GM18502 (cell line): ENCODE measurements around the gene ZNF587.
"Not testable (repeated sequence)": the region's sequence is repeated elsewhere in the genome, so short reads cannot be mapped to it uniquely, and the experiment has no call there.

ENCODE experiments used
- ATAC-seq: cut with Tn5 transposase; IDR thresholded peaks from one replicate; pipeline ENCODE4 v1.9.1; 2021; ENCODE audit warnings: mild to moderate bottlenecking; ENCODE audit not compliant: unreplicated experiment, poor library complexity

The ZNF587 gene

GRCh38 chr19:57849666-57850473, at the start of gene ZNF587:
TSS of gene ZNF587 (plus strand) at chr19:57849859. CDS start at chr19:57850039, 180 bp downstream.
- ATAC-seq: peak; percentile 95

- ATAC-seq: no peak
Measured at GRCh38 chr19:57800696-57801095, 49.0 kb upstream of the ZNF587 start.

- ATAC-seq: no peak
Measured at GRCh38 chr19:57802269-57802668, 47.4 kb upstream of the ZNF587 start.

GRCh38 chr19:57803265-57803593, 46.4 kb upstream of the ZNF587 start:
- ATAC-seq: no peak

GRCh38 chr19:57803594-57804325, 45.9 kb upstream of the ZNF587 start:
- no peak for ATAC-seq

GRCh38 chr19:57807541-57807940, 42.1 kb upstream of the ZNF587 start:
- ATAC-seq: no peak

- not testable (repeated sequence) for ATAC-seq
Measured at GRCh38 chr19:57810410-57811295, 39.0 kb upstream of the ZNF587 start.

GRCh38 chr19:57812226-57812625, 37.4 kb upstream of the ZNF587 start:
- peak; percentile 51 for ATAC-seq

- ATAC-seq: not testable (repeated sequence)
Measured at GRCh38 chr19:57812975-57813820, 36.5 kb upstream of the ZNF587 start.

GRCh38 chr19:57813919-57814504, 35.6 kb upstream of the ZNF587 start:
- ATAC-seq: no peak

GRCh38 chr19:57814505-57815246, 35.0 kb upstream of the ZNF587 start, which contains the start of gene ZNF552:
TSS of gene ZNF552 (minus strand) at chr19:57814913. CDS start at chr19:57814743, 170 bp downstream.
- peak; percentile 74 for ATAC-seq

GRCh38 chr19:57815247-57816075, 34.2 kb upstream of the ZNF587 start:
- no peak for ATAC-seq

GRCh38 chr19:57816652-57817051, 33.0 kb upstream of the ZNF587 start:
- ATAC-seq: no peak

- no peak for ATAC-seq
Measured at GRCh38 chr19:57817976-57818375, 31.7 kb upstream of the ZNF587 start.

GRCh38 chr19:57818378-57818777, 31.3 kb upstream of the ZNF587 start:
- no peak for ATAC-seq

GRCh38 chr19:57819475-57820148, 30.0 kb upstream of the ZNF587 start:
- peak; percentile 85 for ATAC-seq

- no peak for ATAC-seq
Measured at GRCh38 chr19:57820599-57820998, 29.1 kb upstream of the ZNF587 start.
